GM04504 (cell line): ENCODE measurements around the gene ITSN2.

Experiments used
- DNase-seq: peaks from one replicate; pipeline ENCODE4 v3.0.0-alpha.2; 2012; ENCODE audit warnings: low read depth

Gene ITSN2

GRCh38 chr2:24269265-24269664 lies 91.1 kb downstream of the ITSN2 start:
- no peak for DNase-seq

- DNase-seq, result no peak
Observed at GRCh38 chr2:24265212-24265611, 95.1 kb downstream of the ITSN2 start.

- DNase-seq, result no peak
Observed at GRCh38 chr2:24262421-24262970, 97.8 kb downstream of the ITSN2 start.

- no peak for DNase-seq
Observed at GRCh38 chr2:24261441-24261840, 98.9 kb downstream of the ITSN2 start.

GRCh38 chr2:24259316-24259715 lies 101.0 kb downstream of the ITSN2 start:
- no peak for DNase-seq

GRCh38 chr2:24258718-24259117 lies 101.6 kb downstream of the ITSN2 start:
- DNase-seq, result no peak

GRCh38 chr2:24253303-24253919 lies 106.9 kb downstream of the ITSN2 start:
- no peak for DNase-seq

GRCh38 chr2:24247592-24247991 lies 112.7 kb downstream of the ITSN2 start:
- no peak for DNase-seq

GRCh38 chr2:24247164-24247563 lies 113.2 kb downstream of the ITSN2 start:
- no peak for DNase-seq

- no peak for DNase-seq
Observed at GRCh38 chr2:24245986-24246776, 114.2 kb downstream of the ITSN2 start.

GRCh38 chr2:24241528-24241927 lies 118.8 kb downstream of the ITSN2 start:
- DNase-seq, result no peak

GRCh38 chr2:24239553-24239952 lies 120.8 kb downstream of the ITSN2 start:
- no peak for DNase-seq

GRCh38 chr2:24238158-24238557 lies 122.2 kb downstream of the ITSN2 start:
- no peak for DNase-seq

- DNase-seq, result no peak
Observed at GRCh38 chr2:24237313-24237712, 123.0 kb downstream of the ITSN2 start.

GRCh38 chr2:24233321-24233720 lies 127.0 kb downstream of the ITSN2 start:
- no peak for DNase-seq

- no peak for DNase-seq
Observed at GRCh38 chr2:24231461-24231881, 128.9 kb downstream of the ITSN2 start.

- no peak for DNase-seq
Observed at GRCh38 chr2:24228470-24228869, 131.9 kb downstream of the ITSN2 start.

GRCh38 chr2:24225499-24226242 lies 134.7 kb downstream of the ITSN2 start:
- DNase-seq, result no peak

GRCh38 chr2:24222946-24223345 lies 137.4 kb downstream of the ITSN2 start:
- no peak for DNase-seq

- no peak for DNase-seq
Observed at GRCh38 chr2:24221343-24222050, 138.8 kb downstream of the ITSN2 start.

GRCh38 chr2:24220554-24221291 lies 139.6 kb downstream of the ITSN2 start:
- no peak for DNase-seq
